CD4-positive, alpha-beta T cell (primary cell): ENCODE data around the gene LINGO1. TPM values are rescaled to one million over a fixed set of nuclear protein-coding genes. Genes with fewer than 3 reads are reported as not detected.

Experiments
- ATAC-seq: fragments of 200-7000 bp; cut with Tn5 transposase; one replicate; pipeline ENCODE4 v1.10.0; 2022; ENCODE audit warnings: mild to moderate bottlenecking; ENCODE audit not compliant: poor library complexity
- CTCF ChIA-PET: fragments of 350-600 bp; sonication (Branson Sonifier 250); formaldehyde crosslinking; loops from one replicate; lab custom pipeline; 2021; ENCODE audit warnings: antibody characterized with exemption, inconsistent platforms; lab: Charles Lee
- POLR2A ChIA-PET: fragments of 350-600 bp; sonication (Branson Sonifier 250); formaldehyde crosslinking; loops from one replicate; lab custom pipeline; 2021; ENCODE audit warnings: antibody characterized with exemption, inconsistent platforms; lab: Charles Lee
- DNase-seq, 14 experiments: peaks; one replicate each; pipeline ENCODE4 v3.0.0-alpha.2; 2013 to 2020; ENCODE audit warnings: mixed read lengths in 2 of 14
- H3K27ac ChIP-seq, 2 donors: one replicate each; pipeline versions ENCODE4 v1.5.1 to v1.7.0; 2013; ENCODE audit warnings: low read length in 2 of 2, low read depth in 1 of 2, mild to moderate bottlenecking in 1 of 2
- H3K27me3 ChIP-seq, 2 experiments: 1 replicate in 1 of 2; 2 replicates in 1 of 2; pipeline versions ENCODE4 v1.6.1 to v1.7.0; 2013; ENCODE audit warnings: low read length in 2 of 2, control low read depth in 1 of 2, mild to moderate bottlenecking in 1 of 2, moderate library complexity in 1 of 2; ENCODE audit not compliant: insufficient read depth in 2 of 2, control insufficient read depth in 1 of 2
- H3K36me3 ChIP-seq: one replicate; pipeline ENCODE4 v1.6.1; 2013; ENCODE audit warnings: low read length, control low read depth; ENCODE audit not compliant: insufficient read depth
- H3K4me1 ChIP-seq: one replicate; pipeline ENCODE4 v1.6.1; 2013; ENCODE audit warnings: low read length, control low read depth; ENCODE audit not compliant: insufficient read depth
- H3K4me3 ChIP-seq: one replicate; pipeline ENCODE4 v1.5.1; 2013; ENCODE audit warnings: mild to moderate bottlenecking, low read length, moderate library complexity
- H3K9me3 ChIP-seq, 2 experiments: 1 replicate in 1 of 2; 2 replicates in 1 of 2; pipeline versions ENCODE4 v1.6.1 to v1.7.0; 2013; ENCODE audit warnings: low read length in 2 of 2, mild to moderate bottlenecking in 2 of 2, control low read depth in 1 of 2, moderate library complexity in 1 of 2; ENCODE audit not compliant: control insufficient read depth in 1 of 2, insufficient read depth in 1 of 2
- H3K27ac Mint-ChIP-seq: one replicate; pipeline ENCODE4 v1.8.0; 2020; ENCODE audit warnings: mixed read lengths
- H3K27me3 Mint-ChIP-seq: one replicate; pipeline ENCODE4 v1.8.0; 2021; ENCODE audit warnings: mixed read lengths
- H3K36me3 Mint-ChIP-seq: one replicate; pipeline ENCODE4 v1.8.0; 2021; ENCODE audit warnings: low read depth, mixed read lengths
- H3K4me1 Mint-ChIP-seq: one replicate; pipeline ENCODE4 v1.8.0; 2021; ENCODE audit warnings: low read depth, mixed read lengths
- H3K4me3 Mint-ChIP-seq: one replicate; pipeline ENCODE4 v1.8.0; 2020; ENCODE audit warnings: mild to moderate bottlenecking, mixed read lengths
- H3K9me3 Mint-ChIP-seq: one replicate; pipeline ENCODE4 v1.8.0; 2020; ENCODE audit warnings: mixed read lengths
- intact Hi-C, 2 experiments: fragments of 100-400 bp; cut with DNase I in 1 of 2; cut with micrococcal nuclease in 1 of 2; formaldehyde crosslinking; loops; one replicate each; pipeline versions ENCODE4 v1.15.1 to v1.9.0; 2023 to 2025; cut with DNase I, micrococcal nuclease
- total RNA-seq, 174 experiments: library from RNA in 2 of 174; stranded (reverse) in 2 of 174; gene quantifications; one replicate each; pipeline ENCODE4 v1.2.3 and lab custom pipeline; 2021 to 2026
- TF ChIP-seq, protein P1 (sequence below): fragments of 200-600 bp; IDR thresholded peaks from one replicate; pipeline ENCODE4 v1.8.0; 2022; ENCODE audit warnings: antibody characterized with exemption, mild to moderate bottlenecking

The LINGO1 gene
- total RNA-seq, 2 experiments from 2014 or later: not detected

DNA sequence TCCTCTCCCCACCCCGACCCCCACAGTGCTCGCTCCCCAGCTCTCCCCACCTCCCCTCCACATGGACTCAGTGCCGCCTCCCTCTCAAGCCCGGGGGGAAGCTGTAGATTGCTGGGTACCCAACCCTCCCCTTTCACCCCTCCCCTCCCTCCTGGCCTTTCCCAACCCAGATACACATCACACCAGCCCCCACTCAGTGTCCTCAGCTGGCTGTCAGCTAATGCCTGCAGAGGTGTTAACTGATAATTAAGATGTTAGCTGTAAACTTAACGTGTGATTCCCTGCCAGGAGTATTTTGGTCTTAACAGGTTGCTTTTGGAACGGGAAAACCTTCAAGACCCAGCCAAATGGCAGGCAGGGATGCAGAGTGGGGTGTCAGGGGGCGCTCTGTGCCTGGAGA is 39.4 kb upstream of the LINGO1 start:
- Histone ChIP-seq H3K4me3 (no peak overlapping the region), H3K4me1 (no peaks in the 10 kb centered on the region), H3K27me3 (peaks cover 0 to 15% of the 10 kb centered on the region in 2 experiments), H3K27ac (no peak overlapping the region), H3K9me3 (peaks cover 0 to 6% of the 10 kb centered on the region in 2 experiments), H3K36me3 (no peaks in the 10 kb centered on the region)
- H3K27ac Mint-ChIP-seq: no peak overlapping the region
- H3K9me3 Mint-ChIP-seq: no peaks in the 10 kb centered on the region
- peaks cover 30% of the 10 kb centered on the region for H3K27me3 Mint-ChIP-seq
- ChIA-PET POLR2A (no interaction called here), CTCF (no interaction called here)
- no peaks in the 10 kb centered on the region for H3K4me1 Mint-ChIP-seq
- H3K36me3 Mint-ChIP-seq: no peaks in the 10 kb centered on the region
- TF ChIP-seq, protein P1, sequence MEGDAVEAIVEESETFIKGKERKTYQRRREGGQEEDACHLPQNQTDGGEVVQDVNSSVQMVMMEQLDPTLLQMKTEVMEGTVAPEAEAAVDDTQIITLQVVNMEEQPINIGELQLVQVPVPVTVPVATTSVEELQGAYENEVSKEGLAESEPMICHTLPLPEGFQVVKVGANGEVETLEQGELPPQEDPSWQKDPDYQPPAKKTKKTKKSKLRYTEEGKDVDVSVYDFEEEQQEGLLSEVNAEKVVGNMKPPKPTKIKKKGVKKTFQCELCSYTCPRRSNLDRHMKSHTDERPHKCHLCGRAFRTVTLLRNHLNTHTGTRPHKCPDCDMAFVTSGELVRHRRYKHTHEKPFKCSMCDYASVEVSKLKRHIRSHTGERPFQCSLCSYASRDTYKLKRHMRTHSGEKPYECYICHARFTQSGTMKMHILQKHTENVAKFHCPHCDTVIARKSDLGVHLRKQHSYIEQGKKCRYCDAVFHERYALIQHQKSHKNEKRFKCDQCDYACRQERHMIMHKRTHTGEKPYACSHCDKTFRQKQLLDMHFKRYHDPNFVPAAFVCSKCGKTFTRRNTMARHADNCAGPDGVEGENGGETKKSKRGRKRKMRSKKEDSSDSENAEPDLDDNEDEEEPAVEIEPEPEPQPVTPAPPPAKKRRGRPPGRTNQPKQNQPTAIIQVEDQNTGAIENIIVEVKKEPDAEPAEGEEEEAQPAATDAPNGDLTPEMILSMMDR: no peak
- ATAC-seq: no peak
- intact Hi-C loops: no loop called here
- no peak for DNase-seq
- H3K4me3 Mint-ChIP-seq: no peak overlapping the region

DNA sequence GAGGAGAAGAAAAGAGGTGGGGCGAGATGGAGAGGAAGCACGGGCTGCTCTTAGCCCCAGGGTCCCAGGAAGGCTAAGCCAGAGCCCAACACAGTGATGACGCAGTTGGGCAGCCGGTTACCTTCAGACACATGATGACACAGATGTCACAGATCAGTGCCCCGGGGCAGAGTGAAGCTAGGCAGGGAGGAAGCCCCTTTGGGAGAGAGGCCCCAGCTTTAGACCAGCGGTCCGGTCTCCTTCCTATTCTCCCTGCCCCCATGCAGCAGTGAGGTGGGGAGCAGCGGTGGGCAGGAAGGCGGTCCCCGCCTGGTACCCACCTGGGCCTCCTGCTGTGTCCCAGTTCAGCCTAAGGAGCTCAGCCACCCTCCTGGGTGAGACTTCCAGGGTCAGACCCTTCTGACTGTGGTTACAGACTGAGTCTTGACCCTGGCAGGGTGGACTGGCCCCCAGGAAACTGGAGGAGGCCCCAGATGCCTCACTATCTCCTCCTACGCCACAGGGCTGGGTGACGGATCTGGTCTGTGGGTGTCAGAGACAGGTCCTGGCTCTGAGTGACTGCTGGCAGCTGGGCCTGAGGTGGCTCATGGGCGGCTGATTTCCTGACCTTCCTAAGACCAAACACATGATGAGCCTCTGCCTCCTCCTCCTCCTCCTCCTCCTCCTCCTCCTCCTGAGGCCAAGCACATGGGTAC is 38.8 kb upstream of the LINGO1 start:
- POLR2A ChIA-PET: no interaction called here
- TF ChIP-seq, protein P1: no peak

DNA sequence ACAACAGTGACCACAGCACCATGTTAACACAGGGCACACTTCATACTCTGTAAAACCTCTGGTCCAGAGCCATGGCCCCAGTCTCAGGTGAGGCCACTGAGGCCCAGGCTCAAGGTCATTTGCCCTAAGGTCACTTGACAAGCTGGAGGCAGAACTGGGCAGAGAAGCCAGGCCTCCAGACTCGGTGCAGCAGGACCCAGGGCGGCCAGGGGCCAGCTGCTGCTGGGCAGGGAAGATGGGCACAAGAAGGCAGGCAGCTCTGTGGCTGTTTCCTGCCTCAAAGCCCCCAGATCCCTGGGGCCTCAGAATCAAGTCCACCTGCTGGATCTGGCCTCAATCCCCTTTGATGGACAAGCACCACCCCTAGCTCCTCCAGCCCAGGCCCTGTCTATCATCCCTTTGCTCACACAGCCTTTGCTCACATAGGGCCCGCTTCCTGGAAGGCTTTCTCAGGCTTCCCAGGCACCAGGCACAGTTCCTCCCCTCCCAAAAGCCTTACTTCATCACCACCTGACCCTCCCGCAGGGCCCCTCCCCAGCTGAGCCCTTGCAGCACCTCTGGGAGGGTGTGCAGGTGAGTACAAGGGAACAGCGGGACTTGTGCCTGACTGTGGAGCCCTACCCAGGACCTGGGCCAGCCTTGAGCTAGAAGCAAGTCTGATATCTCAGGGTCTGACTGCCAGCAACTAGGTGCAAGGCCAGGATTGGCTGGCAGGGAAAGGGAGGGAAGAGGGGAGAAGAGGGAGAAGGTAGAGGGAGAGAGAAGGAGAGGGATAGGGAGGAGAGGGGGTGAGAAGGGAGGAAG is 38.0 kb upstream of the LINGO1 start:
- DNase-seq: no peak
- peaks cover 0 to 6% of the 10 kb centered on the region in 2 experiments for H3K9me3 ChIP-seq
- no peak for ATAC-seq
- Mint-ChIP-seq H3K4me1 (no peaks in the 10 kb centered on the region), H3K4me3 (no peak overlapping the region), H3K9me3 (no peaks in the 10 kb centered on the region), H3K36me3 (no peaks in the 10 kb centered on the region), H3K27ac (no peak overlapping the region), H3K27me3 (peaks cover 41% of the 10 kb centered on the region)
- H3K4me3 ChIP-seq: no peak overlapping the region
- peaks cover 4 to 13% of the 10 kb centered on the region in 2 experiments for H3K27me3 ChIP-seq
- H3K4me1 ChIP-seq: no peaks in the 10 kb centered on the region
- CTCF ChIA-PET: no interaction called here
- intact Hi-C loops: no loop called here
- no peak overlapping the region for H3K27ac ChIP-seq
- POLR2A ChIA-PET: no interaction called here
- H3K36me3 ChIP-seq: no peaks in the 10 kb centered on the region
- TF ChIP-seq, protein P1: no peak

More for the DNA sequence above, 38.8 kb upstream of the LINGO1 start:
- no peak for ATAC-seq
- H3K4me3 Mint-ChIP-seq: no peak overlapping the region
- no peak for DNase-seq
- no peak overlapping the region for H3K27ac Mint-ChIP-seq
- H3K27ac ChIP-seq: no peak overlapping the region
- H3K36me3 ChIP-seq: no peaks in the 10 kb centered on the region
- intact Hi-C loops: no loop called here
- H3K36me3 Mint-ChIP-seq: no peaks in the 10 kb centered on the region
- H3K4me3 ChIP-seq: no peak overlapping the region
- H3K4me1 ChIP-seq: no peaks in the 10 kb centered on the region
- H3K27me3 Mint-ChIP-seq: peaks cover 36% of the 10 kb centered on the region
- no peaks in the 10 kb centered on the region for H3K9me3 Mint-ChIP-seq
- H3K27me3 ChIP-seq: peaks cover 0 to 13% of the 10 kb centered on the region in 2 experiments
- peaks cover 0 to 6% of the 10 kb centered on the region in 2 experiments for H3K9me3 ChIP-seq
- H3K4me1 Mint-ChIP-seq: no peaks in the 10 kb centered on the region
- CTCF ChIA-PET: no interaction called here
